Measurements from ENCODE around the gene PAH. TPM values are rescaled to one million over a fixed set of nuclear protein-coding genes. Genes with fewer than 3 reads are reported as not detected.

PAH gene
- total and polyA plus RNA-seq, 10 of the 15 experiments (the other 5 are each of a cell fraction or from before 2014, with no cell fraction given): 0.20 to 4.8 (median 0.55) TPM; not detected in 1

- H4K20me1 ChIP-seq (ENCODE audit: control insufficient read depth, insufficient read depth): no peaks in the 10 kb centered on the region
- WGBS (ENCODE audit: insufficient coverage, insufficient replicate concordance, low lambda C conversion rate, missing lambda C conversion rate): 46% methylated on average over 4 of the region's 4 CpGs
- DNase-seq (ENCODE audit: low read depth, low spot score) (no peak), ATAC-seq (no peak), FAIRE-seq (no peak)
- intact Hi-C loops (cut with micrococcal nuclease; ENCODE audit: unreplicated experiment) (no loop called here), in situ Hi-C loops (cut with MboI) (no loop called here)
- no TSS peak for BruUV-seq (replicated peaks)
- H2AFZ ChIP-seq (ENCODE audit: control insufficient read depth, low read depth, low read length): no peak overlapping the region
- ChIA-PET POLR2A (no interaction called here), RAD21 (ENCODE audit: unreplicated experiment) (interaction anchor here (2.4 kb wide), 1 partner anchor 38 kb away, joined by 6 read pairs; no protein-coding TSS in a partner anchor), CTCF (interaction anchor here (1.0 kb wide), 1 partner anchor 27 kb away, joined by 3 read pairs; no protein-coding TSS in a partner anchor), SMC1A (ENCODE audit: uncharacterized antibody, unreplicated experiment) (interaction anchor here (0.9 to 3.3 kb wide), 3 partner anchors 9 to 32 kb away, joined by 3 to 34 read pairs (median 5); no protein-coding TSS in a partner anchor)
- H3K4me2 ChIP-seq (ENCODE audit: control insufficient read depth, insufficient read depth): no peak overlapping the region
- H3K27me3 ChIP-seq (replicated peaks in 1 of 2; ENCODE audit: control insufficient read depth in 2 of 2, insufficient read depth in 2 of 2, low read length in 1 of 2): no peaks in the 10 kb centered on the region
- no peak overlapping the region for H3K9ac ChIP-seq (ENCODE audit: control insufficient read depth, insufficient read depth, low read length)
- no peak overlapping the region for H3K27ac ChIP-seq (ENCODE audit: control insufficient read depth, insufficient read depth)
- H3K4me3 ChIP-seq: no peak overlapping the region
- no peaks in the 10 kb centered on the region for H3K79me2 ChIP-seq (ENCODE audit: control insufficient read depth, insufficient read depth, low read length)
- H3K36me3 ChIP-seq (ENCODE audit: control insufficient read depth in 2 of 2, insufficient read depth in 2 of 2, low read length in 1 of 2): no peaks in the 10 kb centered on the region
- no peak for TF ChIP-seq MYB (IDR thresholded peaks at IDR 0.05; ENCODE audit: borderline replicate concordance, low read depth, low read length)
- no peak for TF ChIP-seq RFX5 (IDR thresholded peaks at IDR 0.05; ENCODE audit: low read depth, low read length)
- TF ChIP-seq PAX8 (IDR thresholded peaks at IDR 0.05): no peak
- TF ChIP-seq ATF7 (IDR thresholded peaks at IDR 0.05; ENCODE audit: low read depth): no peak
- TF ChIP-seq JUND (IDR thresholded peaks at IDR 0.05; ENCODE audit: low read depth, low read length): no peak
- TF ChIP-seq HDGF (IDR thresholded peaks at IDR 0.05): no peak
- no peak for TF ChIP-seq E4F1 (IDR thresholded peaks at IDR 0.05; ENCODE audit: borderline replicate concordance, partially characterized antibody)
- no peak for TF ChIP-seq ZBED1 (IDR thresholded peaks at IDR 0.05; ENCODE audit: borderline replicate concordance)
- no peak for TF ChIP-seq CBX3 (IDR thresholded peaks at IDR 0.05; ENCODE audit: borderline replicate concordance, low read depth)
- TF ChIP-seq ASH2L (IDR thresholded peaks at IDR 0.05; ENCODE audit: borderline replicate concordance, low read depth): no peak
- TF ChIP-seq ZNF207 (IDR thresholded peaks at IDR 0.05; ENCODE audit: borderline replicate concordance): no peak
- no peaks in the 10 kb centered on the region for H3K9me3 ChIP-seq (replicated peaks; ENCODE audit: control insufficient read depth, insufficient read depth, low read length)
- H3K4me1 ChIP-seq (ENCODE audit: control insufficient read depth, insufficient read depth, low read length): no peaks in the 10 kb centered on the region
These were observed 6.3 kb downstream of the PAH start for GRCh38 chr12:102910792-102911191.

All from GM12878 (cell line).